Endometrium (tissue), 2 donors: Measurements from ENCODE around the gene SCLT1.
A peak's percentile ranks its signal among the peaks of the same experiment; 100 is the strongest.

ENCODE experiments used
- FAIRE-seq: peaks from 2 replicates; lab custom pipeline; 2012; peaks lifted over from hg19 to GRCh38; lab: Jason Lieb, UNC
- donor health status: control.
- donor health status: control.

SCLT1 gene

GRCh38 chr4:128957459-128957858 is 135.9 kb downstream of the SCLT1 start:
- no peak for FAIRE-seq

- FAIRE-seq = no peak
Measured at GRCh38 chr4:128955751-128956150, 137.6 kb downstream of the SCLT1 start.

- FAIRE-seq = no peak
Measured at GRCh38 chr4:128954941-128955340, 138.4 kb downstream of the SCLT1 start.

GRCh38 chr4:128951316-128951715 is 142.0 kb downstream of the SCLT1 start:
- FAIRE-seq = no peak

GRCh38 chr4:128950796-128951195 is 142.5 kb downstream of the SCLT1 start:
- no peak for FAIRE-seq

- no peak for FAIRE-seq
Measured at GRCh38 chr4:128946916-128947315, 146.4 kb downstream of the SCLT1 start.

GRCh38 chr4:128942607-128943006 is 150.7 kb downstream of the SCLT1 start:
- FAIRE-seq = no peak

GRCh38 chr4:128940971-128941370 is 152.4 kb downstream of the SCLT1 start:
- no peak for FAIRE-seq

GRCh38 chr4:128930051-128930450 is 163.3 kb downstream of the SCLT1 start:
- no peak for FAIRE-seq

- no peak for FAIRE-seq
Measured at GRCh38 chr4:128924951-128925350, 168.4 kb downstream of the SCLT1 start.

- FAIRE-seq = no peak
Measured at GRCh38 chr4:128921954-128922353, 171.4 kb downstream of the SCLT1 start.

GRCh38 chr4:128917781-128918180 is 175.6 kb downstream of the SCLT1 start:
- FAIRE-seq = no peak

- FAIRE-seq = no peak
Measured at GRCh38 chr4:128916832-128917231, 176.5 kb downstream of the SCLT1 start.

- FAIRE-seq = no peak
Measured at GRCh38 chr4:128915544-128915943, 177.8 kb downstream of the SCLT1 start.

GRCh38 chr4:128913228-128913627 is 180.1 kb downstream of the SCLT1 start:
- FAIRE-seq = no peak

GRCh38 chr4:128908735-128909134 is 184.6 kb downstream of the SCLT1 start:
- no peak for FAIRE-seq

GRCh38 chr4:128907981-128908380 is 185.4 kb downstream of the SCLT1 start:
- no peak for FAIRE-seq

GRCh38 chr4:128906581-128906980 is 186.8 kb downstream of the SCLT1 start:
- FAIRE-seq = no peak

- FAIRE-seq = no peak
Measured at GRCh38 chr4:128904821-128905220, 188.5 kb downstream of the SCLT1 start.

GRCh38 chr4:128880662-128881061 is 212.7 kb downstream of the SCLT1 start:
- no peak for FAIRE-seq

- no peak for FAIRE-seq
Measured at GRCh38 chr4:128879971-128880370, 213.4 kb downstream of the SCLT1 start.

GRCh38 chr4:128879283-128879682 is 214.1 kb downstream of the SCLT1 start:
- FAIRE-seq = no peak

GRCh38 chr4:128877934-128878333 is 215.4 kb downstream of the SCLT1 start:
- peak; percentile 4 for FAIRE-seq

- FAIRE-seq = no peak
Measured at GRCh38 chr4:128876200-128876599, 217.1 kb downstream of the SCLT1 start.

GRCh38 chr4:128871948-128872347 is 221.4 kb downstream of the SCLT1 start:
- no peak for FAIRE-seq
